ENCODE measurements around the gene FAU.

The FAU gene

DNA sequence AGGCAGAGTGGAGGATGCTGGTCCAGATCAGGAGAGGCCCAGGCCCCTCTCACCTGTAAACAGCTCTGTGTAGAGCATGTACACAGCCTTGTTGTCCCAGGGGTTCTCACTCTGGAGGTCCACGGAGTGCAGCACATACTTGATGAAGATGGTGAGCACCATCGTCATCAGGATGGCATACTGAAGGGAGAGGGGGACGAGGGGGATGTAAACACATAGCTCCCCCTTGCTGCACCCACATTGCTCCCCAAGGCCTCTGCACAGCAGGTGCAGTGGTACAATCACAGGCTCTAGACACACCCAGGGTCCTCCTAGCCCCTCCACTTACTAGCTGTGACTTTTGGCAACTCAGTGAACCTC is 9.5 kb upstream of the FAU start:
- no peak for DNase-seq
- H3K9me3 ChIP-seq, result no peaks in the 10 kb centered on the region
- H3K27me3 ChIP-seq, result no peaks in the 10 kb centered on the region
- H3K36me3 ChIP-seq, result peaks cover 9% of the 10 kb centered on the region; the same call in 1 of the 2 replicates
- no peak overlapping the region for H3K4me3 ChIP-seq (ENCODE audit: low read depth, low read length)
- TF ChIP-seq, protein P1, sequence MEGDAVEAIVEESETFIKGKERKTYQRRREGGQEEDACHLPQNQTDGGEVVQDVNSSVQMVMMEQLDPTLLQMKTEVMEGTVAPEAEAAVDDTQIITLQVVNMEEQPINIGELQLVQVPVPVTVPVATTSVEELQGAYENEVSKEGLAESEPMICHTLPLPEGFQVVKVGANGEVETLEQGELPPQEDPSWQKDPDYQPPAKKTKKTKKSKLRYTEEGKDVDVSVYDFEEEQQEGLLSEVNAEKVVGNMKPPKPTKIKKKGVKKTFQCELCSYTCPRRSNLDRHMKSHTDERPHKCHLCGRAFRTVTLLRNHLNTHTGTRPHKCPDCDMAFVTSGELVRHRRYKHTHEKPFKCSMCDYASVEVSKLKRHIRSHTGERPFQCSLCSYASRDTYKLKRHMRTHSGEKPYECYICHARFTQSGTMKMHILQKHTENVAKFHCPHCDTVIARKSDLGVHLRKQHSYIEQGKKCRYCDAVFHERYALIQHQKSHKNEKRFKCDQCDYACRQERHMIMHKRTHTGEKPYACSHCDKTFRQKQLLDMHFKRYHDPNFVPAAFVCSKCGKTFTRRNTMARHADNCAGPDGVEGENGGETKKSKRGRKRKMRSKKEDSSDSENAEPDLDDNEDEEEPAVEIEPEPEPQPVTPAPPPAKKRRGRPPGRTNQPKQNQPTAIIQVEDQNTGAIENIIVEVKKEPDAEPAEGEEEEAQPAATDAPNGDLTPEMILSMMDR (IDR thresholded peaks at IDR 0.05; ENCODE audit: low read depth, low read length), result no peak
- H3K4me1 ChIP-seq, result no peaks in the 10 kb centered on the region

DNA sequence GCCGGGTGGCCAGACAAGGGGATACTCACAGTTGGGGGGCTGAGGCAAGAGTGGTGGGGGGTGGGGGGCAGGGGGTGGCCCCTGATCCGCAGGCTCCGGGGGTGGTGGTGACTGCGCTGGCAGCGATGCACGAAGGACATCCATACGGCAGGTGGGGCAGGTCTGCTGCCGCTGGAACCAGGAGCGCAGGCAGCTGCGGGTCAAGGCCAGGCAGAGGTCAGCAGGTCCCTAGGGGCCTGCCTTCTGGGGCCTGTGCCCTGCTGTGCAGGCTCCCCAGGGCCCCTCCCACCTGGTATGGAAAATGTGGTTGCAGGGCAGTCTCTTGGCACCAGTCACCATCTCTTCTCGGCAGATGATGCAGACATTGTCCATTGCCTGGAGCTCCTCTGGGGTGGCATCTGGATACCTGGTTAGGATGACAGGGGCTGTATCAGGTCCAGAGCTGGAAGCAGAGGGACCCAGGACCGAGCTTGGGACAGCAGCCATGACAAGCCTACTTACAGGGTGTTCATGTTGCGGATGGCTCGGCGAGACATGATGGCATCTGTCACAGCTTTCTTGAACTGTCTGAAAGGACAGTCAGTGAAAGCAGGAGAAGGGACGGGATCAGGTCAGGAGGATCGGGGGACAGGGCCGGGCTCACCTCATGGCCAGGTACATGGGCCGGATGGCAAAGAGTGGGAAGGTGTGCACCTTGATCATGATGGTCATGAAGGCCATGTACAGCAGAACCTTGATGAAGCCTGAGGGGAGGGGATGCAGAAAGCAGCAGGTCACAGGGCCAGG is 8.9 kb upstream of the FAU start:
- H3K4me3 ChIP-seq (ENCODE audit: low read depth, low read length), result no peak overlapping the region
- H3K36me3 ChIP-seq, result peaks cover 9% of the 10 kb centered on the region; the same call in 1 of the 2 replicates
- DNase-seq, result no peak
- no peaks in the 10 kb centered on the region for H3K4me1 ChIP-seq
- H3K9me3 ChIP-seq, result no peaks in the 10 kb centered on the region
- TF ChIP-seq, protein P1 (IDR thresholded peaks at IDR 0.05; ENCODE audit: low read depth, low read length), result no peak
- H3K27me3 ChIP-seq, result no peaks in the 10 kb centered on the region

DNA sequence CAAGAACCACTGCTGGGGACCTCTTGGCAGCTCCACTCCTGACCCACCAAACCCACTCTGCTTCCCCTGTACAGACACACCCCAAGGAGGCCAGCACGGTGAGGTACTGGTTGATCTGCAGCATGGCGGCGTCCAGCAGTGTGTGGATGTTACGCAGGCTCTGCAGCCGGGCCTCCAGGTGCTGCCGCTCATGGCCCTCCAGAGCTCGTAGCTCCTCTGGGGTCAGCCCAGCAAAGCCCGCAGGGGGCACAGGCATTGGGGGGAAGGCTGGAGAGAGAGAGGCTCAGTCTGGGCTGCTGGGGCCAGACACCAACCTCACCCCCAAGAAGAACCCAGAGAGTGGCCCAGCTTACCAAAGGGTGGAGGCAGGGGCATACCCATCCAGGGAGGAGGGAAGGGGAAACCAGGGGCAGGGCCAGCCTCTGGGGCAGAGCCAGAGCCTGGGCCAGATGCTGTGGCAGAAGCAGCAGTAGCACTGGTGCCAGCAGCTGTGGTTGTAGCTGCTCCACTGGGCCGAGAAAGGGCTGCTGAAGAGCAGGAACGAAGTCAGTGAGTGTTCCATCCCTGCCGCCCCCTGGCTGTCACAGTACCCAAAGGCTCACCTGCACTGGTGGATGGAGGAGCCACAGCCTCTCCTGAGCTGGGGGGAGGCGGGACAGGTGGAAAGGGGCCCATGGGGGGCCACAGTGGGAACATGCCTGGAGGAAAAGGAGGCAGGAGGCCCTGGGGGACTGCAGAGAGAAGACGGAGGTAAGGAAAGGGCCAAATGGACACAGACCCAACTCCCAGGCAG is 7.9 kb upstream of the FAU start:
- peaks cover 9% of the 10 kb centered on the region; the same call in 1 of the 2 replicates for H3K36me3 ChIP-seq
- DNase-seq, result no peak
- no peaks in the 10 kb centered on the region for H3K4me1 ChIP-seq
- H3K9me3 ChIP-seq, result no peaks in the 10 kb centered on the region
- H3K4me3 ChIP-seq (ENCODE audit: low read depth, low read length), result no peak overlapping the region
- TF ChIP-seq, protein P1 (IDR thresholded peaks at IDR 0.05; ENCODE audit: low read depth, low read length), result no peak
- H3K27me3 ChIP-seq, result no peaks in the 10 kb centered on the region

DNA sequence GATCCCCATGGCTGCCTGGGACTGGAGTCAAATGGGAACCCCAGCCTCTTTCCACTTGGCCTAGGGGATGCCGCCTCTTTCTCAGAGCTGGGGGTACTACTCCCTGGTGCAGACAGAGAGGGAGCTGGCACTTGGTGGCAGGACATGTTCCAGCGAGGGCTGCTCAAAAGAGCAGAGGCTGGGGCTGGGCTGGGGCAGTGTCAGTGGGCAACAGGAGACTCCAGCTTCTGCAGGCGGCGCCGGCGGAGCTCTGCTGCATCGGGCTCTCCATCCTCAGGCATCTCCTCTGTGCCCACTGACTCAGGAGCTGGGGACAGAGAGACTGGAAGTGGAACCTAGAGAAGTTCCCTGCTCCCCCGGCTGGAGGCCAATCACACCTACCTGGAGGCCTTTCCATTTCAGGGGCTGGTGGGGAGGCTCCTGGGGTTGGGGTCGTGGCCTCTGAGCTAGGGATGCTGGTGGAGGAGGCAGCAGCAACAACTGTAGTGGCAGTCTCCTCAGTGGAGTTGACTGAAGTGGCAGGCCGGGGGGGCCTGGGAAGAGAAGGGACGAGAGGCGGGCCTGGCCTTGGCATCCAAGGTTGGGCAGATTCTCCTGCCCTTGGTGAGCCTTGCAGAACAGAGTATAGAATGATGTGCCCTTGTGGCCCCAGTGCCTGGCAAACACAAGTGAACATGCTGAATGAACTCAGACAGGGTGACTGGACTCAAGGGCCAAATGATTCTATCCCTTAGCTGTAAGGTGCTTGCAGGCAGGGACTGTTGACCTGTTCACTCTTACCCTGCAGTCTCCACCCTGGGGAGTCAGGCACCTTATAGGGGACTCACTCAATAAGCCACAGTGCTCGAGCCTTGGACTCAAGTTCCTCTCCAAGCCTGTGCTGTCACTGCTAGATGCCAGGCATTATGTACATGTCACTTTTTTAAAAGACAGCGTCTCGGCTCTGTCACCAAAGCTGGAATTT is 6.5 kb upstream of the FAU start:
- no peaks in the 10 kb centered on the region for H3K27me3 ChIP-seq
- no peak for DNase-seq
- H3K36me3 ChIP-seq, result peaks cover 9% of the 10 kb centered on the region; the same call in 1 of the 2 replicates
- H3K4me1 ChIP-seq, result no peaks in the 10 kb centered on the region
- H3K9me3 ChIP-seq, result no peaks in the 10 kb centered on the region
- TF ChIP-seq, protein P1 (IDR thresholded peaks at IDR 0.05; ENCODE audit: low read depth, low read length), result no peak
- H3K4me3 ChIP-seq (ENCODE audit: low read depth, low read length), result no peak overlapping the region

DNA sequence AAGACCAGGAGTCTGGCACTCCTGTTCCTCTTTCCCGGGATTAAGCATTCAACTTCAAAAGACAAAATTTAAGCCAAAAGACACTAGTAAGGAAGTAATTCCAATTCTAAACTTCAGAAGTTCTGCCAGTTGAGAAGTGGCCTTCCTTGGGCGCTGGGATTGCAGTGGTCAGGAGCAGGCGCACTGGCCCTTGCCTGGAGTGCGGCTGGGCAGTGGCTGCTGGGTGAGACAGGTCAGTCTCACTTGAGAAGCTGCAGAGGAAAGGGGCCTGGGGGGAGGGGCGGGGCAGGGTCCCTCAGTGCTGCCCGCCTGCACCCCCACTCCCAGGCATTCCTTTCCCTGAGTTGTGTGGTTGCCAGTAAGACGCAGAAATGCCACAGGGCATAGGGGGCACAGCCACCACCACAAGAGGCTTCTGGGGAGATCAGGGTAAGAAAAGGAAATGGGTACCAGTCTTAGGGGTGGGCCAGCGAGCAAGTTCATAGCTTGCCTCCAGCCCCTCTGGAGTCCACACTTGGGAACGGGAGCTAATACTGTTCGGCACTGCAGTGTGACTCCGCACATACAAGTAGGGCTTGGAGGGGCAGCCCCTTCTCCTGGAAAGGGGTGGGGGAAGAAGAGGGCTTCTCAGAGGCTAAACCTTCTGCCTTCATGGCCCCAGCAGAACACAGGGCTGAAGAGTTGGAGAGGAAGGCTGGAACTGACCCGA is 5.7 kb upstream of the FAU start:
- Histone ChIP-seq H3K4me1 (no peaks in the 10 kb centered on the region), H3K4me3 (ENCODE audit: low read depth, low read length) (no peak overlapping the region), H3K9me3 (no peaks in the 10 kb centered on the region), H3K36me3 (peaks cover 9% of the 10 kb centered on the region; the same call in 1 of the 2 replicates), H3K27me3 (no peaks in the 10 kb centered on the region)
- no peak for DNase-seq
- TF ChIP-seq, protein P1 (IDR thresholded peaks at IDR 0.05; ENCODE audit: low read depth, low read length), result no peak
